Measurements from ENCODE around the gene F2RL3. TPM values are rescaled to one million over a fixed set of nuclear protein-coding genes. Genes with fewer than 3 reads are reported as not detected.

Gene F2RL3
- polyA plus RNA-seq, 1 donor from 2014 or later = not detected

DNA sequence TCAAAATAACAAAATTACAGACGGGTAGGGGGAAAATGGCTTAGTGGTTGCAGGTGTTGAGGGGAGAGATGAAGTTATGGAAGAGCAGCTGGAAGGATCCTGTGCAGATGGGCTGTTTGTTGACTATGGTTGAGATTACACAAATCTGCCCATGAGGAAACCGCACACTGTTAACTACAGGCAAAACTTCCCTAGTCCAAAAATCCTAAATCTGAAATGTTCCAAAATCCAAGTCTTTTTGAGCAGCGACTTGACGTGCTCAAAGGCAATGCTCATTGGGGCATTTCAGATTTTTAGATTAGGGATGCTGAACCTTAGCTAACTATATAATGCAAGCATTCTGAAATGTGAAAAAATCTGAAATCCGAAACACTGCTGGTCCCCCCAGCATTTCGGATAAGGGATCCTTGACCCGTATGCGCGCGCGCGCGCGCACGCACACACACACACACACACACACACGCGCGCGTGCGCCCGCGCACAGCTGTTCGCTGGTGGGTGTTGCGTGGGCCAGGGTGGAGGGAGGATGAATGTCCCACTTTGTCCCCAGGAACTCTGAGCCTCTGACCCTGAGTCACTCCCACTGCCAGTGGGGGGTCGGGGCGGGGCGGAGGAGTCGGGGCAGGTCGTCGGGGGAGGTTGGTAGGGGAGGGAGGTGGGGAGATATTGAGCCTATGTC, 6.8 kb downstream of the F2RL3 start:
- Histone ChIP-seq H3K9me3 (ENCODE audit: low read length) (no peaks in the 10 kb centered on the region), H3K36me3 (ENCODE audit: insufficient read depth, low read length) (no peaks in the 10 kb centered on the region), H3F3A (ENCODE audit: insufficient read depth, low read length, poor library complexity, severe bottlenecking) (no peaks in the 10 kb centered on the region), H3K9ac (ENCODE audit: low read length) (no peak overlapping the region), H3K4me2 (ENCODE audit: low read length) (no peak overlapping the region), H3K9me2 (ENCODE audit: insufficient read depth, low read length) (no peaks in the 10 kb centered on the region), H3K79me2 (replicated peaks; ENCODE audit: insufficient read depth, low read length) (no peaks in the 10 kb centered on the region), H4K20me1 (ENCODE audit: insufficient read depth) (no peaks in the 10 kb centered on the region), H3K27ac (ENCODE audit: low read length) (no peak overlapping the region), H3K27me3 (ENCODE audit: insufficient read depth, low read depth, low read length) (peaks cover 4% of the 10 kb centered on the region), H3K4me3 (ENCODE audit: low read length) (no peak overlapping the region), H2AFZ (ENCODE audit: low read depth, low read length) (no peak overlapping the region)
- no peak for TF ChIP-seq EZH2 (IDR thresholded peaks at IDR 0.05; ENCODE audit: borderline replicate concordance, insufficient read depth, low read length, poor library complexity, severe bottlenecking)
- TF ChIP-seq CTCF (IDR thresholded peaks at IDR 0.05; ENCODE audit: poor library complexity, severe bottlenecking) = no peak
- TF ChIP-seq TAF1 (IDR thresholded peaks at IDR 0.05; ENCODE audit: low read depth) = no peak
- TF ChIP-seq EP300 (conservative IDR thresholded peaks at IDR 0.05; ENCODE audit: poor library complexity, severe bottlenecking) = no peak
- no peak for TF ChIP-seq POLR2AphosphoS5 (IDR thresholded peaks at IDR 0.05)
- TF ChIP-seq RAD21 (conservative IDR thresholded peaks at IDR 0.05) = no peak
- no peak for TF ChIP-seq MXI1 (conservative IDR thresholded peaks at IDR 0.05; ENCODE audit: poor library complexity, severe bottlenecking)
- TF ChIP-seq, protein P1, sequence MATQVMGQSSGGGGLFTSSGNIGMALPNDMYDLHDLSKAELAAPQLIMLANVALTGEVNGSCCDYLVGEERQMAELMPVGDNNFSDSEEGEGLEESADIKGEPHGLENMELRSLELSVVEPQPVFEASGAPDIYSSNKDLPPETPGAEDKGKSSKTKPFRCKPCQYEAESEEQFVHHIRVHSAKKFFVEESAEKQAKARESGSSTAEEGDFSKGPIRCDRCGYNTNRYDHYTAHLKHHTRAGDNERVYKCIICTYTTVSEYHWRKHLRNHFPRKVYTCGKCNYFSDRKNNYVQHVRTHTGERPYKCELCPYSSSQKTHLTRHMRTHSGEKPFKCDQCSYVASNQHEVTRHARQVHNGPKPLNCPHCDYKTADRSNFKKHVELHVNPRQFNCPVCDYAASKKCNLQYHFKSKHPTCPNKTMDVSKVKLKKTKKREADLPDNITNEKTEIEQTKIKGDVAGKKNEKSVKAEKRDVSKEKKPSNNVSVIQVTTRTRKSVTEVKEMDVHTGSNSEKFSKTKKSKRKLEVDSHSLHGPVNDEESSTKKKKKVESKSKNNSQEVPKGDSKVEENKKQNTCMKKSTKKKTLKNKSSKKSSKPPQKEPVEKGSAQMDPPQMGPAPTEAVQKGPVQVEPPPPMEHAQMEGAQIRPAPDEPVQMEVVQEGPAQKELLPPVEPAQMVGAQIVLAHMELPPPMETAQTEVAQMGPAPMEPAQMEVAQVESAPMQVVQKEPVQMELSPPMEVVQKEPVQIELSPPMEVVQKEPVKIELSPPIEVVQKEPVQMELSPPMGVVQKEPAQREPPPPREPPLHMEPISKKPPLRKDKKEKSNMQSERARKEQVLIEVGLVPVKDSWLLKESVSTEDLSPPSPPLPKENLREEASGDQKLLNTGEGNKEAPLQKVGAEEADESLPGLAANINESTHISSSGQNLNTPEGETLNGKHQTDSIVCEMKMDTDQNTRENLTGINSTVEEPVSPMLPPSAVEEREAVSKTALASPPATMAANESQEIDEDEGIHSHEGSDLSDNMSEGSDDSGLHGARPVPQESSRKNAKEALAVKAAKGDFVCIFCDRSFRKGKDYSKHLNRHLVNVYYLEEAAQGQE (IDR thresholded peaks at IDR 0.05; ENCODE audit: borderline replicate concordance) = no peak
- TF ChIP-seq SMC3 (conservative IDR thresholded peaks at IDR 0.05; ENCODE audit: poor library complexity) = no peak

DNA sequence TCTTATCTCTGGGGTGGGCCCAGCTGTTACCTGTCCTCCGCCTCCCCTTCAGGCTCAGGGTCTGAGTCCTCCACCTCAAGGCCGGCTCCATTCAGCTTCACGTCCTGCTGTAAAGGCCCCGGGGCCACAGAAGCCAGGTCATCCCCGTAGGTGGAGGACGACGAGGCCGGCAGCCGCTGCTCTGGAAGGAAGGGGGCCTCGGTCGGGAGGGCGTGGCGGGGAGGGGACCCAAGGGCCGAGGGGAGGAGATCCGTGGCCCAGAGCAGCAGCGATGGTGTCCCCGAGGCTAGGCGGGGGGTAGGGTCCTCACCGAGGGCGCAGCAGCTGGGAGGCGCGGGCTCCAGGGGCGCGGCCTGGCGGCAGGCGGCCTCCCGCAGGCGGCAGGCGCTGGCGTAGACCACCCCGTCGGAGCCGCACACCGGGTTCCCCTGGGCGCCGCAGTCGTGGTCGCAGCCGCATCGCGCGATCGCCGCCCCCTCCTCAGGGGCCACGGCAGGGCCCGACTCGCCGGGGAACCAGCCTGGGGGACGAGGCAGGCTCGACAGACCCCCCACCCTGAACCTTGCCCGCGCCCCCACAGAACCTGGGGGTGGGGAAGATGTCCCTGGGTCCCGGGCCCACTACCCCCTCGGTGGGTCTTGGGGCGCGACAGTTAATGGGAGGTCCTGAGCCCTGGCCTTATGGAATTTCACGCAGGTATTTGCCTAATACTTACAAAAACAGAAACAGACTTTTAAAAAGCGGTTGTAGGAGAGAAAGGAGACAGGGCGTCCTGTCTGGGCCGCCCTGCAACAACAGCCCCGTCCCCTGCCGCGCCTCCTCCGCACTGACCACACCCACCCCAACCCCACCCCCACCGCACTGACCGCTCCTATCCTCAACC, 7.6 kb downstream of the F2RL3 start:
- H3K9me3 ChIP-seq (ENCODE audit: low read length) = no peaks in the 10 kb centered on the region
- no peaks in the 10 kb centered on the region for H3K79me2 ChIP-seq (replicated peaks; ENCODE audit: insufficient read depth, low read length)
- H3K9ac ChIP-seq (ENCODE audit: low read length) = no peak overlapping the region
- no peak overlapping the region for H3K27ac ChIP-seq (ENCODE audit: low read length)
- TF ChIP-seq TAF1 (IDR thresholded peaks at IDR 0.05; ENCODE audit: low read depth) (no peak), RAD21 (conservative IDR thresholded peaks at IDR 0.05) (no peak), EZH2 (IDR thresholded peaks at IDR 0.05; ENCODE audit: borderline replicate concordance, insufficient read depth, low read length, poor library complexity, severe bottlenecking) (no peak), CTCF (IDR thresholded peaks at IDR 0.05; ENCODE audit: poor library complexity, severe bottlenecking) (no peak), POLR2AphosphoS5 (IDR thresholded peaks at IDR 0.05) (no peak), MXI1 (conservative IDR thresholded peaks at IDR 0.05; ENCODE audit: poor library complexity, severe bottlenecking) (no peak), EP300 (conservative IDR thresholded peaks at IDR 0.05; ENCODE audit: poor library complexity, severe bottlenecking) (no peak), SMC3 (conservative IDR thresholded peaks at IDR 0.05; ENCODE audit: poor library complexity) (no peak)
- TF ChIP-seq, protein P1 (IDR thresholded peaks at IDR 0.05; ENCODE audit: borderline replicate concordance) = no peak
- no peaks in the 10 kb centered on the region for H3K9me2 ChIP-seq (ENCODE audit: insufficient read depth, low read length)
- H3K4me3 ChIP-seq (ENCODE audit: low read length) = no peak overlapping the region
- no peaks in the 10 kb centered on the region for H3K36me3 ChIP-seq (ENCODE audit: insufficient read depth, low read length)
- no peaks in the 10 kb centered on the region for H3F3A ChIP-seq (ENCODE audit: insufficient read depth, low read length, poor library complexity, severe bottlenecking)
- peaks cover 4% of the 10 kb centered on the region for H3K27me3 ChIP-seq (ENCODE audit: insufficient read depth, low read depth, low read length)
- H4K20me1 ChIP-seq (ENCODE audit: insufficient read depth) = no peaks in the 10 kb centered on the region
- no peak overlapping the region for H3K4me2 ChIP-seq (ENCODE audit: low read length)
- no peak overlapping the region for H2AFZ ChIP-seq (ENCODE audit: low read depth, low read length)
